Progenitor cell of endocrine pancreas (in vitro differentiated cells): ENCODE results near the gene CLEC12A. TPM values are rescaled to one million over a fixed set of nuclear protein-coding genes. Genes with fewer than 3 reads are reported as not detected.

Experiments used
- DNase-seq: peaks from one replicate; pipeline ENCODE4 v3.0.0; 2021; ENCODE audit warnings: low spot score; ENCODE audit not compliant: unreplicated experiment
- H3K27ac Mint-ChIP-seq: 2 replicates; pipeline ENCODE4 v1.8.0; 2021; ENCODE audit warnings: mild to moderate bottlenecking, moderate library complexity, mixed read lengths
- H3K27me3 Mint-ChIP-seq: 2 replicates; pipeline ENCODE4 v1.8.0; 2021; ENCODE audit warnings: mixed read lengths
- H3K36me3 Mint-ChIP-seq: 2 replicates; pipeline ENCODE4 v1.8.0; 2022; ENCODE audit warnings: mixed read lengths; ENCODE audit not compliant: insufficient read depth
- H3K4me1 Mint-ChIP-seq: 2 replicates; pipeline ENCODE4 v1.8.0; 2021; ENCODE audit warnings: low read depth, mixed read lengths
- H3K4me3 Mint-ChIP-seq: 2 replicates; pipeline ENCODE4 v1.8.0; 2021; ENCODE audit warnings: low read depth, mild to moderate bottlenecking, moderate library complexity, mixed read lengths
- H3K9me3 Mint-ChIP-seq: 2 replicates; pipeline ENCODE4 v1.8.0; 2021; ENCODE audit warnings: low read depth, mixed read lengths
- CTCF ChIP-seq: fragments of 200-600 bp; sonication (generic); IDR thresholded peaks from one replicate; pipeline ENCODE4 v1.5.0; 2021; ENCODE audit warnings: antibody characterized with exemption, mild to moderate bottlenecking; ENCODE audit not compliant: unreplicated experiment
- total RNA-seq: library from RNA; stranded (reverse); gene quantifications from 2 replicates; pipeline ENCODE4 v1.2.1, GENCODE V29; 2021

Gene CLEC12A
- total RNA-seq, 1 donor from 2014 or later: not detected

GRCh38 chr12:10001171-10001776, 30.1 kb downstream of the CLEC12A start:
- DNase-seq: no peak
- Mint-ChIP-seq H3K9me3 (no peaks in the 10 kb centered on the region), H3K27me3 (no peaks in the 10 kb centered on the region), H3K4me1 (no peaks in the 10 kb centered on the region), H3K27ac (no peak overlapping the region), H3K4me3 (no peak overlapping the region), H3K36me3 (no peaks in the 10 kb centered on the region)
- TF ChIP-seq CTCF: no peak

- no peaks in the 10 kb centered on the region for H3K36me3 Mint-ChIP-seq
- DNase-seq: no peak
- H3K9me3 Mint-ChIP-seq: no peaks in the 10 kb centered on the region
- H3K4me3 Mint-ChIP-seq: no peak overlapping the region
- peaks cover 4% of the 10 kb centered on the region for H3K27me3 Mint-ChIP-seq
- peaks cover 7% of the 10 kb centered on the region for H3K4me1 Mint-ChIP-seq
- H3K27ac Mint-ChIP-seq: no peak overlapping the region
- TF ChIP-seq CTCF: no peak
These were observed 41.6 kb downstream of the CLEC12A start for GRCh38 chr12:10012630-10013330.

GRCh38 chr12:10015450-10015849, 44.2 kb downstream of the CLEC12A start:
- Mint-ChIP-seq H3K9me3 (no peaks in the 10 kb centered on the region), H3K27ac (no peak overlapping the region), H3K36me3 (no peaks in the 10 kb centered on the region), H3K4me3 (no peak overlapping the region), H3K4me1 (peaks cover 7% of the 10 kb centered on the region), H3K27me3 (peaks cover 4% of the 10 kb centered on the region)
- no peak for DNase-seq
- no peak for TF ChIP-seq CTCF

- peak overlapping the region; percentile 2 for H3K27ac Mint-ChIP-seq
- H3K9me3 Mint-ChIP-seq: no peaks in the 10 kb centered on the region
- no peak overlapping the region for H3K4me3 Mint-ChIP-seq
- no peaks in the 10 kb centered on the region for H3K27me3 Mint-ChIP-seq
- no peak for TF ChIP-seq CTCF
- DNase-seq: no peak
- no peaks in the 10 kb centered on the region for H3K36me3 Mint-ChIP-seq
- peaks cover 7% of the 10 kb centered on the region for H3K4me1 Mint-ChIP-seq
These were observed 45.7 kb downstream of the CLEC12A start for GRCh38 chr12:10016881-10017280.

- Mint-ChIP-seq H3K4me1 (peaks cover 7% of the 10 kb centered on the region), H3K9me3 (no peaks in the 10 kb centered on the region), H3K36me3 (no peaks in the 10 kb centered on the region), H3K27ac (no peak overlapping the region), H3K27me3 (no peaks in the 10 kb centered on the region), H3K4me3 (no peak overlapping the region)
- no peak for DNase-seq
- no peak for TF ChIP-seq CTCF
These were observed 47.2 kb downstream of the CLEC12A start for GRCh38 chr12:10018386-10018785.
